ENCODE measurements around the gene ALPL.

The ALPL gene

GRCh38 chr1:21621761-21622436 is 112.7 kb downstream of the ALPL start:
- no peak for DNase-seq

- DNase-seq = peak; percentile 43
These were observed 113.5 kb downstream of the ALPL start for GRCh38 chr1:21622466-21623315.

- DNase-seq = no peak
These were observed 114.3 kb downstream of the ALPL start for GRCh38 chr1:21623410-21623961.

GRCh38 chr1:21624571-21625389 is 115.6 kb downstream of the ALPL start:
- DNase-seq = no peak

- DNase-seq = no peak
These were observed 116.4 kb downstream of the ALPL start for GRCh38 chr1:21625390-21626190.

- no peak for DNase-seq
These were observed 117.7 kb downstream of the ALPL start for GRCh38 chr1:21626921-21627339.
